Sigmoid colon (tissue), 7 donors: Measurements from ENCODE around the gene SV2B. TPM values are rescaled to one million over a fixed set of nuclear protein-coding genes. Genes with fewer than 3 reads are reported as not detected.

Experiments
- DNase-seq: peaks from one replicate; pipeline ENCODE4 v3.0.0-alpha.2; 2019
- H3K27ac ChIP-seq, 4 donors: fragments of 200-600 bp; sonication (generic); one replicate each; pipeline ENCODE4 v1.5.1; 2016 to 2019; ENCODE audit warnings: mild to moderate bottlenecking in 1 of 4
- H3K27me3 ChIP-seq, 3 donors: fragments of 200-600 bp; sonication (generic); one replicate each; pipeline ENCODE4 v1.5.1; 2019; ENCODE audit warnings: mild to moderate bottlenecking in 1 of 3
- H3K36me3 ChIP-seq, 4 donors: fragments of 200-600 bp; sonication (generic); one replicate each; pipeline ENCODE4 v1.5.1; 2016 to 2019
- H3K4me1 ChIP-seq, 4 donors: fragments of 200-600 bp; sonication (generic); one replicate each; pipeline ENCODE4 v1.5.1; 2017 to 2019
- H3K4me3 ChIP-seq, 4 donors: fragments of 200-600 bp; sonication (generic); one replicate each; pipeline ENCODE4 v1.5.1; 2017 to 2019; ENCODE audit warnings: mild to moderate bottlenecking in 2 of 4, moderate library complexity in 1 of 4
- H3K9me3 ChIP-seq, 4 donors: fragments of 200-600 bp in 3 of 4; sonication (generic) in 3 of 4; one replicate each; pipeline versions ENCODE4 v1.5.1 to v1.6.1; 2013 to 2019
- CTCF ChIP-seq, 4 experiments: fragments of 450-650 bp in 3 of 4; fragments of 200-600 bp in 1 of 4; IDR thresholded peaks; one replicate each; pipeline ENCODE4 v1.5.1; 2016 to 2019; ENCODE audit warnings: antibody characterized with exemption in 4 of 4, mild to moderate bottlenecking in 3 of 4, moderate library complexity in 2 of 4
- EP300 ChIP-seq, 4 donors: sonication (generic); formaldehyde crosslinking; IDR thresholded peaks; one replicate each; pipeline ENCODE4 v1.6.1; 2017; ENCODE audit warnings: antibody characterized with exemption in 4 of 4
- POLR2A ChIP-seq, 2 donors: fragments of 450-650 bp; IDR thresholded peaks; one replicate each; pipeline ENCODE4 v1.6.1; 2016; ENCODE audit warnings: antibody characterized with exemption in 2 of 2, mild to moderate bottlenecking in 2 of 2, moderate library complexity in 2 of 2
- POLR2AphosphoS5 ChIP-seq, 4 donors: sonication (generic); formaldehyde crosslinking; IDR thresholded peaks; one replicate each; pipeline ENCODE4 v1.6.1; 2017; ENCODE audit warnings: antibody characterized with exemption in 4 of 4
- WGBS, 2 donors: extraction: QIAGEN DNeasy Blood & Tissue Kit; methylation state at CpG; one replicate each; pipeline ENCODE4 v1.1.7; 2013; 5-methylcytosine and 5-hydroxymethylcytosine counted together
- intact Hi-C: fragments of 100-400 bp; cut with DNase I; formaldehyde crosslinking; loops from one replicate; pipeline ENCODE4 v1.15.1; 2023
- polyA plus RNA-seq, 3 donors: library from polyadenylated mRNA; stranded (reverse); fragments of 200-250 nt; gene quantifications; one replicate each; pipeline ENCODE4 v1.2.3, GENCODE V29; 2013
- total RNA-seq, 4 donors: library from RNA; depleted of rRNA; stranded (reverse); fragments of >200 nt; gene quantifications; one replicate each; pipeline ENCODE4 v1.1.0, GENCODE V29; 2016
- donor health status: healthy with polysubstance abuse.
- donor health status: Bipolar disorder and iron deficiency.
- donor health status: healthy.

Gene SV2B
- total and polyA plus RNA-seq, 7 donors, result 2.0 to 5.0 (median 3.1) TPM; not detected in 2

GRCh38 chr15:91228383-91228782 is 128.3 kb downstream of the SV2B start:
- peaks cover 0 to 5% (median 0%) of the 10 kb centered on the region in 4 donors for H3K4me1 ChIP-seq
- H3K36me3 ChIP-seq, result no peaks in the 10 kb centered on the region
- intact Hi-C loops, result loop anchor here (5.0 kb wide), 1 partner anchor 171 kb away; no protein-coding TSS in a partner anchor
- TF ChIP-seq POLR2A (IDR thresholded peaks at IDR 0.05), result no peak
- TF ChIP-seq POLR2AphosphoS5 (IDR thresholded peaks at IDR 0.05), result no peak
- no peak for TF ChIP-seq EP300 (IDR thresholded peaks at IDR 0.05)
- TF ChIP-seq CTCF (IDR thresholded peaks at IDR 0.05), result no peak
- no peak for DNase-seq
- H3K9me3 ChIP-seq, result no peaks in the 10 kb centered on the region
- WGBS, 2 donors, result 81% methylated on average over 3 of the region's 3 CpGs
- no peak overlapping the region for H3K27ac ChIP-seq
- peaks cover 0 to 6% (median 0%) of the 10 kb centered on the region in 3 donors for H3K27me3 ChIP-seq
- no peak overlapping the region for H3K4me3 ChIP-seq

GRCh38 chr15:91228890-91229289 is 128.8 kb downstream of the SV2B start:
- H3K36me3 ChIP-seq, result no peaks in the 10 kb centered on the region
- H3K4me1 ChIP-seq, result peaks cover 0 to 5% (median 0%) of the 10 kb centered on the region in 4 donors
- peaks cover 0 to under 1% (median 0%) of the 10 kb centered on the region in 3 donors for H3K27me3 ChIP-seq
- H3K9me3 ChIP-seq, result no peaks in the 10 kb centered on the region
- intact Hi-C loops, result loop anchor here (5.0 kb wide), 1 partner anchor 172 kb away; no protein-coding TSS in a partner anchor
- 79 to 88% methylated on average over 9 of the region's 9 CpGs for WGBS, 2 donors
- H3K27ac ChIP-seq, result no peak overlapping the region
- H3K4me3 ChIP-seq, result no peak overlapping the region
- TF ChIP-seq CTCF (IDR thresholded peaks at IDR 0.05), result no peak
- TF ChIP-seq EP300 (IDR thresholded peaks at IDR 0.05), result no peak
- no peak for TF ChIP-seq POLR2AphosphoS5 (IDR thresholded peaks at IDR 0.05)
- TF ChIP-seq POLR2A (IDR thresholded peaks at IDR 0.05), result no peak
- no peak for DNase-seq

- 65 to 71% methylated on average over 6 of the region's 6 CpGs for whole genome bisulfite sequencing, 2 donors
- no peak for DNase-seq
- H3K4me1 ChIP-seq, result no peaks in the 10 kb centered on the region
- no peaks in the 10 kb centered on the region for H3K9me3 ChIP-seq
- TF ChIP-seq EP300 (IDR thresholded peaks at IDR 0.05), result no peak
- no peak for TF ChIP-seq POLR2AphosphoS5 (IDR thresholded peaks at IDR 0.05)
- TF ChIP-seq CTCF (IDR thresholded peaks at IDR 0.05), result no peak
- no peak for TF ChIP-seq POLR2A (IDR thresholded peaks at IDR 0.05)
- no peaks in the 10 kb centered on the region for H3K36me3 ChIP-seq
- intact Hi-C loops, result no loop called here
- no peak overlapping the region for H3K4me3 ChIP-seq
- no peaks in the 10 kb centered on the region for H3K27me3 ChIP-seq
- H3K27ac ChIP-seq, result no peak overlapping the region
Observed at GRCh38 chr15:91231703-91232102, 131.6 kb downstream of the SV2B start.

- intact Hi-C loops, result no loop called here
Observed at GRCh38 chr15:91234759-91235158, 134.7 kb downstream of the SV2B start.

More at GRCh38 chr15:91234759-91235158, 134.7 kb downstream of the SV2B start:
- H3K27ac ChIP-seq, result no peak overlapping the region
- H3K9me3 ChIP-seq, result no peaks in the 10 kb centered on the region
- TF ChIP-seq POLR2AphosphoS5 (IDR thresholded peaks at IDR 0.05) (no peak), POLR2A (IDR thresholded peaks at IDR 0.05) (no peak), EP300 (IDR thresholded peaks at IDR 0.05) (no peak), CTCF (IDR thresholded peaks at IDR 0.05) (no peak)
- DNase-seq, result no peak
- no peaks in the 10 kb centered on the region for H3K36me3 ChIP-seq
- WGBS, 2 donors, result 66 to 76% methylated on average over 2 of the region's 2 CpGs
- H3K27me3 ChIP-seq, result peaks cover 0 to 4% (median 0%) of the 10 kb centered on the region in 3 donors
- H3K4me1 ChIP-seq, result no peaks in the 10 kb centered on the region
- no peak overlapping the region for H3K4me3 ChIP-seq
